Measurements from ENCODE around the gene NXPE3. TPM values are rescaled to one million over a fixed set of nuclear protein-coding genes. Genes with fewer than 3 reads are reported as not detected.

NXPE3 gene
- total RNA-seq, 1 donor: 22.0 TPM

GRCh38 chr3:101812895-101813294 is 33.9 kb downstream of the NXPE3 start:
- no peak for DNase-seq (ENCODE audit: low read depth)
- H3K4me3 ChIP-seq (ENCODE audit: low read depth, low read length): no peak overlapping the region
- TF ChIP-seq CTCF (IDR thresholded peaks at IDR 0.05; ENCODE audit: insufficient read depth, low read depth, low read length): no peak

- no peak overlapping the region for H3K4me3 ChIP-seq (ENCODE audit: low read depth, low read length)
- peak; percentile 68 for DNase-seq (ENCODE audit: low read depth)
- peak; percentile 55 for TF ChIP-seq CTCF (IDR thresholded peaks at IDR 0.05; ENCODE audit: insufficient read depth, low read depth, low read length)
Observed at GRCh38 chr3:101813817-101814440, 34.9 kb downstream of the NXPE3 start.

GRCh38 chr3:101814835-101815234 is 35.8 kb downstream of the NXPE3 start:
- DNase-seq (ENCODE audit: low read depth): no peak

GRCh38 chr3:101816215-101817149 is 37.5 kb downstream of the NXPE3 start:
- TF ChIP-seq CTCF (IDR thresholded peaks at IDR 0.05; ENCODE audit: insufficient read depth, low read depth, low read length): no peak
- peak; percentile 53 for DNase-seq (ENCODE audit: low read depth)
- no peak overlapping the region for H3K4me3 ChIP-seq (ENCODE audit: low read depth, low read length)

More at GRCh38 chr3:101814835-101815234, 35.8 kb downstream of the NXPE3 start:
- no peak for TF ChIP-seq CTCF (IDR thresholded peaks at IDR 0.05; ENCODE audit: insufficient read depth, low read depth, low read length)
- no peak overlapping the region for H3K4me3 ChIP-seq (ENCODE audit: low read depth, low read length)

GRCh38 chr3:101817992-101818391 is 39.0 kb downstream of the NXPE3 start:
- no peak for DNase-seq (ENCODE audit: low read depth)
- TF ChIP-seq CTCF (IDR thresholded peaks at IDR 0.05; ENCODE audit: insufficient read depth, low read depth, low read length): no peak
- no peak overlapping the region for H3K4me3 ChIP-seq (ENCODE audit: low read depth, low read length)

GRCh38 chr3:101819649-101820206 is 40.7 kb downstream of the NXPE3 start:
- no peak overlapping the region for H3K4me3 ChIP-seq (ENCODE audit: low read depth, low read length)
- DNase-seq (ENCODE audit: low read depth): no peak
- TF ChIP-seq CTCF (IDR thresholded peaks at IDR 0.05; ENCODE audit: insufficient read depth, low read depth, low read length): no peak

Measured in fibroblast of villous mesenchyme (primary cell).